Left lobe of liver (tissue), 2 donors: ENCODE measurements around the gene DNAJB14. TPM values are rescaled to one million over a fixed set of nuclear protein-coding genes. Genes with fewer than 3 reads are reported as not detected.

Experiments
- ATAC-seq: fragments of 200-7000 bp; cut with Tn5 transposase; one replicate; pipeline ENCODE4 v1.9.1; 2020; ENCODE audit warnings: mild to moderate bottlenecking, moderate library complexity
- DNase-seq: peaks from one replicate; pipeline ENCODE4 v3.0.0-alpha.2; 2020; ENCODE audit warnings: low spot score
- total RNA-seq: library from RNA; stranded (reverse); gene quantifications from one replicate; pipeline ENCODE4 v1.2.1, GENCODE V29; 2021
- donor health status: DM: no; HTN: no; CAD: no; lungs with moderate emphysema.
- donor health status: DM: no; HTN: yes; CAD: no.

Gene DNAJB14
- total RNA-seq, 1 donor from 2014 or later, result 16.2 TPM

DNA sequence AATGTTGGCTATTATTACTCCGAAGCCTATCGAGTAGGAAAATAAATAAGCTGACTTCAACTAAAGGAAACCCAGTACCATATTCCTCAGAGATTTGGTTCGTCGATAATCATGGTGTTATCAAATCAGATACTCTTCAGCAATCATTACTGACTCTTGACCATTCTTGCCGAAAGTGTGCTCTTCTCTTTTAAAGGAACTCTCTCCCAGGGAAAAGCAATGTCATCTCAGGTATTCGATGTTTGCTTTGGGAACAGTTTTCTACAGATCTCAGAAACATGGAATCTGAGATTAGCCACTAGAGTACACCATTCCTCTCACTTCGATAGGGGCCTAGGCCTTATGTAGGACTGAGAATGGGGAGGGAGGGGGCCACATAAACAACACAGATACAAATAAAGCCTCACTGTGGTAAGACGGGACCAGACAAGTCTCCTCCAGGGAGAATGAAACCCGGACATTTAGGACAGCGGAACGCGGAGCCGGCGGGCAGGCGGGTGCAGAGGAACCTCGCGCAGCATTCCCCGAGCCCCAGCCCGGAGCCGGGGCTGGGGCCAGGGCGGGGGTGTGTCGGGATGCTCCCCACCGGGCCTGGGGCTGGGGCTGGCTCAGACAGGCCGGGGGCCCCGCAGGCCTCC, 581 bp downstream of the DNAJB14 start:
- ATAC-seq, result peak; percentile 4
- no peak for DNase-seq

- ATAC-seq (no peak), DNase-seq (no peak)
These were observed 2.4 kb downstream of the DNAJB14 start for GRCh38 chr4:99943904-99944437.

GRCh38 chr4:99938243-99938753, 8.1 kb downstream of the DNAJB14 start:
- ATAC-seq, result no peak
- no peak for DNase-seq

GRCh38 chr4:99934891-99935290, 11.5 kb downstream of the DNAJB14 start:
- ATAC-seq (no peak), DNase-seq (no peak)

GRCh38 chr4:99927566-99927965, 18.9 kb downstream of the DNAJB14 start:
- ATAC-seq, result no peak
- no peak for DNase-seq

DNA sequence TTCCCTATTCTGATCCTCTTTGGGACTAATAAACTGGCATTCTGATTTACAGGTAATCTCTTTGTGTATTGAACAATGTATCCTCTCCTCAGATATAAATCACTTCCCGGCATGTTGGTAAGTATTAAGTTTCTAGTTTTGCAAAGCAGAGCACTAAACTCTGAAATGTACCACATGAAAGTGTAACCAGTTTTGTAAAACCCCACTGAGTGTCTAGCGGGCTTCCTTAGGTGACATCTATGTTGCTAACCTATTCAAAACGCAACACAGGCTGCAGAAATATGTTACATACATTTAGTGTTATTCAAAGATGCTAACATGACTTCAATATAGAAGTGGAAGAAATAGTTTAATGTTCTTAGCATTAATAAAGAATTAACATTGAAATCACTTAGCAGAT, 25.2 kb downstream of the DNAJB14 start:
- DNase-seq (no peak), ATAC-seq (no peak)

DNA sequence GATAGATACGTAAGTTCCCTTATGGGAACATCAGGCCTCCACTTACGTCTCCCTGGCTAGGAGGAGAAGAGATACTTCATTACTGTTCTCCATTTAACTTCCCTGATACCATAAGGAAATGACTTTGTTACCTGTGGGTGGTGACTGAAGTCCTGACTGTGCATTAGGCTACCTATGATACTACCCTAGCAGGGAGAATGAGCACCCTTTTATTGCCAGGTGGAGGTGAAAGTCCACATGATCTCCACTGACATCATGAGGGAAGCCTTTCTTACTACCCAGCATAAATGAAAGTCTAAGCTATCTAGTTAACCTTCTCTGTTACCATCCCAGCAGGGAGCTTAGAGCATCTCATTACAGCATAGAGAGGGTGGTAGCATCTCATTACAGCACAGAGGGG, 27.8 kb downstream of the DNAJB14 start:
- no peak for DNase-seq
- no peak for ATAC-seq

DNA sequence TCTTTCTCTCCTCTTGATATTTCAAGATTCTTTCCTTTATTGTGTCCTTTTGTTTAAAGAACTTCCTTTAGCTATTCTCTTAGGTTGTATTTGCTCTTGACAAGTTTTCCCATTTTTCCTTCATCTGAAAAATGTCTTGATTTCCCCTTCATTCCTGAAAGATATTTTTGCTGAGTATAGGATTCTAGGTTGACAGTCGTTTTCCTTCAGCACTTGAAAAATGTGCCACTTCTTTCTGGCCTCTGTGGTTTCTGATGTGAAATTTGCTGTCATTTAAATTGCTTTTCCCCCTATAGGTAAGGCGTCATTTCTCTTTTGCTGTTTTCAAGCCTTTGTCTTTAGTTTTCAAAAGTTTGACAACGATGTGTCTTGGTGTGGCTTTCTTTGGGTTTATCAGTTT, 28.8 kb downstream of the DNAJB14 start:
- DNase-seq (no peak), ATAC-seq (no peak)

DNA sequence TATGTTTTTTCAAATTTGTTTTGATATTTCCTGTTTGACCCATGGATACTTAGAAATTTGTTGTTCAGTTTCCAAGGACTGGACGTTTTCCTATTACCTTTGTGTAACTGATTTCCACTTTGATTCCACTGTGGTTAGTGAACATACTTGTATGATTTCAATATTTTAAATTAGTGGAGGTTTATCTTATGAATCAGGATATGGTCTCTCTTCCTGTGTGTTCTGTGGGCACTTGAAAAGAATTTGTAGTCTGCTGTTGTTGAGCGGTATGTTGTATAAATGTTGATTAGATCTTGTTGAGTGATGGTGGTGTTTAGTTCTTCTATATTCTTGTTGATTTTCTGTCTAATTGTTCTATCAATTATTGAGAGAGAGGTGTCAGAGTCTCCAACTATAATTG, 31.0 kb downstream of the DNAJB14 start:
- no peak for DNase-seq
- no peak for ATAC-seq

DNA sequence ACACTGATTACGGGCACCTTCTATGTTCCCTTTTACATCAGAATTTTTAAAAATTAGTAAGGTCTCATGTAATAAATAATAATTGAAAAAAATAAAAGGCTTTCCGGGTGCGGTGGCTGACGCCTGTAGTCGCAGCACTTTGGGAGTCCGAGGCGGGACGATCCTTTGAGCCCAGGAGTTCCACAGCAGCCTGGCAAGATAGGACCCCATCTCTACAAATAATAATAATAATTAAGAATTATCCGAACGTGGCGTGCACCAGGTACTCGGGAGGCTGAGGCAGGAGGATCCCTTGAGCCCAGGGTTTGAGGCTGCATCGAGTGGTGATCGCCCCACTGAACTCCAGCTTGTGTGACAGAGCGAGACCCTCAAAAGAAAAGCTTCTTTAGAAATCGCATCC, 51.4 kb downstream of the DNAJB14 start:
- no peak for DNase-seq
- no peak for ATAC-seq

GRCh38 chr4:99894161-99894997, 52.0 kb downstream of the DNAJB14 start, which contains the start of gene LAMTOR3:
TSS of gene LAMTOR3 (minus strand) at chr4:99894427. CDS start at chr4:99893963, 464 bp downstream.
- DNase-seq (peak; percentile 94), ATAC-seq (peak; percentile 99)

DNA sequence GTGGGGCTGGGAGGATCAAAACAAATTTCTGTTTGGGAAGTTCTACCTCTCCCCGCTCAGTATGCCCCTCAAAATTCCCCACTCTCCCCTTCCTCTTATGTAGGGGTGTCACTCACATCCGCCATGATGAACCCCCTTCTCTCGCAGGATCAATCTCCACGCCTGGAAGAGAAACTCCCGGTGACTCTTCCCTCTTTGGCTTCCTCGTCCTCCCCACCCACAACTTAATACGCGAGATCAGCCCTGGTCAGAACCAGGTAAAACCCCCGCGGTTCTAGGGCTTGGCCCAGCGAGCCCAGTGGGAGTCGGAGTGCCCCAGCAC, 52.6 kb downstream of the DNAJB14 start:
- no peak for ATAC-seq

DNA sequence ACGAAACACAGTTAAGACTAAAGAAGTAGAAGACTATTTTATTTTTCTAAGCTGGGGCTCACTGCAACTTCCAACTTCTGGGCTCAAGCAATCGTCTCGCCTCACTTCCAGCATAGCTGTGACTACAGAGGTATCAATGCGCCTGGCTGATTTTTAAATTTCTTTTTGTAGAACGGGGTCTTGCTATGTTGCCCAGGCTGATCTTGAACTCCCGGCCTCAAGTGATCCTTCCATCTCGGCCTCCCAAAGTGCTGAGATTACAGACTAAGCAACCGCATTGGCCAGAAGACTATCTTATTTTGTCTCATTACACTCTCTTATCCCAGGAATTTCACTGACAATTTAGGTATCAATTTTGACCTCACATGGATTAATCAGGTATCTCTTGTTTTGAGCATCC, 53.4 kb downstream of the DNAJB14 start:
- DNase-seq (no peak), ATAC-seq (no peak)

More for the DNA sequence above, 52.6 kb downstream of the DNAJB14 start:
- DNase-seq, result no peak

GRCh38 chr4:99891351-99891750, 55.1 kb downstream of the DNAJB14 start:
- ATAC-seq, result no peak
- no peak for DNase-seq

- DNase-seq (no peak), ATAC-seq (no peak)
These were observed 58.6 kb downstream of the DNAJB14 start for GRCh38 chr4:99887837-99888236.

DNA sequence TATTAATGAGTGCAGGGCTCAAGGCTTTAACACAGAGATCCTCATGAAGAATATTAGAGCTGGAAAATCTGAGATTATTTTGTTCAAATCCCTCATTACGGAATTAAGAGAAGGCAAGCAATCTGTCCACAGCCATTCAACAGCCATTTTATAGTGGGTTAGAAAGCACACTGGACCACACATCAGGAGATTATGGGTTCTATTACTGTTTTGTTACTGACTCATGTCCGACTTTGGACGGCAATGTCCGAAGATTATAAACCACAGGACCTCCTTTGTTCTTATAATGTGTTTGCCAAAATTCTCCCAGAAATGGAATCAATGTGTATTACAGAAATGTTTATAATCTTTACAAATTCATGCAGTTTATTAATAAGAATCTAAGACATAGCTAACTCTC, 60.3 kb downstream of the DNAJB14 start:
- ATAC-seq (no peak), DNase-seq (no peak)

DNA sequence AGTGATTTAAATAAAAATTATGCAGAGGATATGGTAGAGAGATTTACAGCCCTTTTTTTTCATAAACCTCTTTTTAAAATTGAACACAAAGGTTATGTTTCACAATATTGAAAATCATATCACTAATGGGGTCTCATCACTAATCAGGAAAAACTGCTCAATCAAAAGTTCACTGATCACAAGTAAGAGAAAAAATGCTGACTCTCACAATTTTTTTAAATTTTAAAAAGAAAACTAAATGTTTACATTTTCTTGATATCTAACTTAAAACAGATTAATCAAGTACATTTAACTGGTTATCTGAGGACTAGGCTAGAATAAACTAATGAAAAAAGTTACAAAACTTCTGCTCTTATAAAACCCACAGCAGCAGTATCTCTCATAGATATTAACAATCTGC, 60.7 kb downstream of the DNAJB14 start:
- DNase-seq, result no peak
- ATAC-seq, result no peak

DNA sequence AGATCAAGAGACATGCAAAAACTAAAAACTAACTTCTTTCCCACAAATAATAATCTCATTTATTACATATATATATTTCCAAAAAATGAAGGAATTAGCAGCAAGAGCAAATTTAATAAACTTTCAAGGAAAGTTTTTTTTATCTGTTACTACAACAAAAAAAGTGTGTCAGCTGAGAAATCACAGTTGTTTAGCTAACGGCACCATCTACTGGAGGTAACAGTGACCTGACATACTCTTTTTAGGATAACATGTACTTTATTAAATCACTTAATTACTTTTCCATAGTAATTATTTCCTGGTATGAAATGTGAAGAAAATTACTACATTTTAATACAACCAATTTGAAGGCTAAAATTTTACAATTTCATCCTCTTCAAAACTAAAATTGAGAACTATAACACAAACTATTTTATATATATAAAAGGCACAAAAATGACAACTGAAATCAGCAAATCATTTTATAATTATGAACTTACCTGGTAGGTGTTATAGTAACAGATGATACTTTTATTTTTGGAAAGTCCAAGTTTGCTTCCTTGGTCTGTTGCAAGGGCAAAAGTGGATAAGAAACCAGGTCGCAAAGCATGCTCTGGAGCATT, 61.3 kb downstream of the DNAJB14 start:
- DNase-seq (no peak), ATAC-seq (peak; percentile 50)

DNA sequence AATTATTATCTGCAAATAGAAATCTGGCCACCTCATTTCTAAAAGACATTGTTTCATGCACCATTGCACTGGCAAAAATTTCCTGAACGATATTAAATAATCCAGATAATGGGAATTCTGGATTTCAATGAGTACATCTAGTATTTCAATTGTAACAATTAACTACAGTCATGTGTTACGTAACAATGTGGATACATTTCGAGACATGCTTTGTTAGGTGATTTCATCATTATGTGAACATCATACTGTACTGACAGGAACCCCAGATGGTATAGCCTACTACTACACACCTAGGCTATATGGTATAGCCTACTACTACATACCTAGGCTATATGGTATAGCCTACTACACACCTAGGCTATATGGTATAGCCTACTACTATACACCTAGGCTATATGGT, 67.0 kb downstream of the DNAJB14 start:
- ATAC-seq (no peak), DNase-seq (no peak)

DNA sequence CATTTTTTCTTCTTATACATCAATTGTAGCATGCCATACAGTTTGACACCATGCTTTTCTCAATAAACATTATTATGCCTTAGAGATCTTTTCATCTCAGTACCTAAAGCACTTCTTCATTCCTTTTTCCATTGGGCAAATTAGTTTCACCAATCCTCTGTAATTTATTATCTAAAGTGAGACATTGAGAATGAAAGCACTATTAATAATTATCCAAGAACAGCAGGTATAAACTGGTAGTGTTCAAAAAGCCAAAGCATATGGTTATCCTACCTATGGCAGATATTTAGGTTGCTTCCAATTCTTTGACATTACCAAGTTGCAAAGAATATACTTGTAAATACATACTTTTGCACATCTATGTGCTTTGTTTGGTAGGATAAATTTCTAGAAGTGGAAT, 67.8 kb downstream of the DNAJB14 start:
- ATAC-seq, result no peak
- no peak for DNase-seq

GRCh38 chr4:99876946-99877345, 69.5 kb downstream of the DNAJB14 start:
- DNase-seq (no peak), ATAC-seq (no peak)

- no peak for DNase-seq
- no peak for ATAC-seq
These were observed 71.3 kb downstream of the DNAJB14 start for GRCh38 chr4:99875071-99875470.
